ENCODE data around the gene SCUBE1.

Gene SCUBE1

GRCh38 chr22:43275545-43276317 lies 67.4 kb downstream of the SCUBE1 start:
- Mint-ChIP-seq H3K4me1 (peaks cover 34% of the 10 kb centered on the region), H3K9me3 (no peaks in the 10 kb centered on the region), H3K27ac (peak overlapping the region in 1 of 3 experiments; percentile 8), H3K36me3 (ENCODE audit: low read depth) (no peaks in the 10 kb centered on the region), H3K4me3 (peak overlapping the region in 1 of 3 experiments; percentile 7), H3K27me3 (ENCODE audit: low read depth) (peaks cover 60% of the 10 kb centered on the region)
- no peak for TF ChIP-seq CTCF (IDR thresholded peaks at IDR 0.05; ENCODE audit: unreplicated experiment in 3 of 3)

- no peak for TF ChIP-seq CTCF (IDR thresholded peaks at IDR 0.05; ENCODE audit: unreplicated experiment in 3 of 3)
- Mint-ChIP-seq H3K4me3 (no peak overlapping the region), H3K36me3 (ENCODE audit: low read depth) (no peaks in the 10 kb centered on the region), H3K4me1 (peaks cover 35% of the 10 kb centered on the region), H3K27me3 (ENCODE audit: low read depth) (peaks cover 64% of the 10 kb centered on the region), H3K27ac (no peak overlapping the region), H3K9me3 (no peaks in the 10 kb centered on the region)
These were observed 68.5 kb downstream of the SCUBE1 start for GRCh38 chr22:43274595-43275240.

- no peaks in the 10 kb centered on the region for H3K36me3 Mint-ChIP-seq (ENCODE audit: low read depth)
- peak overlapping the region in 1 of 3 experiments; percentile 56 for H3K27ac Mint-ChIP-seq
- H3K4me1 Mint-ChIP-seq, result peaks cover 39% of the 10 kb centered on the region
- no peak overlapping the region for H3K4me3 Mint-ChIP-seq
- H3K27me3 Mint-ChIP-seq (ENCODE audit: low read depth), result peaks cover 68% of the 10 kb centered on the region
- peak; percentile 67 to 79 (median 70) for TF ChIP-seq CTCF (IDR thresholded peaks at IDR 0.05; ENCODE audit: unreplicated experiment in 3 of 3)
- no peaks in the 10 kb centered on the region for H3K9me3 Mint-ChIP-seq
These were observed 69.2 kb downstream of the SCUBE1 start for GRCh38 chr22:43273902-43274484.

DNA sequence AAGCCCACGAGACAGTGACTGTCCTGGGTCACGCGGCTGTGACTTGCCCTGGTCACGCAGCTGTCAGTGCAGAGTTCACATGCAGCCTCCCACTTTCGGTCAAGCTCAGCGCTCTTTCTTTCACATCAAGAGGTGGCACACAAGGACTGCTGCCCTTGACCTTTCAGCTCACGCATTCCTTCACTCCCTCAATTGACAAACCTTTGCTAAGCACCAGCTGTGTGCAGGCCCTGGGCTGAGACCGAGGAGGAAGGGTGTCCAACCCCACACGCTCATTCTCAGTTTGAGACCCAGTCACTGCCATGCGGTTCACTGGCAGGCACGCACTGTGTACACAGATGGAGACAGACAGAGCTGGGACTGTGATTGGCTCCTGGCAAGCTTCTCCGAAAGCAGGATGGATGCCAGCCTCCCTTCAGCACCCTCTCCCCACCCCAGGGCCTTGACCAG lies 70.3 kb downstream of the SCUBE1 start:
- no peaks in the 10 kb centered on the region for H3K36me3 Mint-ChIP-seq (ENCODE audit: low read depth)
- H3K4me1 Mint-ChIP-seq, result peaks cover 49% of the 10 kb centered on the region
- H3K27ac Mint-ChIP-seq, result no peak overlapping the region
- no peak overlapping the region for H3K4me3 Mint-ChIP-seq
- peaks cover 75% of the 10 kb centered on the region for H3K27me3 Mint-ChIP-seq (ENCODE audit: low read depth)
- H3K9me3 Mint-ChIP-seq, result no peaks in the 10 kb centered on the region
- no peak for TF ChIP-seq CTCF (IDR thresholded peaks at IDR 0.05; ENCODE audit: unreplicated experiment in 3 of 3)

GRCh38 chr22:43272301-43272700 lies 70.9 kb downstream of the SCUBE1 start:
- no peak for TF ChIP-seq CTCF (IDR thresholded peaks at IDR 0.05; ENCODE audit: unreplicated experiment in 3 of 3)
- H3K4me3 Mint-ChIP-seq, result no peak overlapping the region
- peaks cover 69% of the 10 kb centered on the region for H3K27me3 Mint-ChIP-seq (ENCODE audit: low read depth)
- H3K9me3 Mint-ChIP-seq, result no peaks in the 10 kb centered on the region
- peaks cover 44% of the 10 kb centered on the region for H3K4me1 Mint-ChIP-seq
- no peaks in the 10 kb centered on the region for H3K36me3 Mint-ChIP-seq (ENCODE audit: low read depth)
- H3K27ac Mint-ChIP-seq, result no peak overlapping the region
